SK-N-SH treated with all-trans-retinoic acid at 6 μM for 48 hours (cell line): Measurements from ENCODE around the gene TREH.

Source experiments
- BACH2 ChIP-seq: fragments of 250-450 bp; sonication (Bioruptor Pico); IDR thresholded peaks from 2 replicates; pipeline ENCODE4 v1.9.0; 2021; ENCODE audit warnings: mild to moderate bottlenecking, borderline replicate concordance
- CSRNP3 ChIP-seq: fragments of 250-450 bp; sonication (Bioruptor Pico); IDR thresholded peaks from 2 replicates; pipeline ENCODE4 v1.5.1; 2021; ENCODE audit warnings: mild to moderate bottlenecking, moderate library complexity
- ESRRG ChIP-seq: fragments of 250-450 bp; sonication (Bioruptor Pico); IDR thresholded peaks from 2 replicates; pipeline ENCODE4 v1.6.1; 2021; ENCODE audit warnings: mild to moderate bottlenecking
- GLIS3 ChIP-seq: fragments of 250-450 bp; sonication (Bioruptor Pico); IDR thresholded peaks from 2 replicates; pipeline ENCODE4 v1.5.0; 2020; ENCODE audit warnings: mild to moderate bottlenecking, moderate library complexity
- ISL1 ChIP-seq: fragments of 250-450 bp; sonication (Bioruptor Pico); IDR thresholded peaks from 2 replicates; pipeline ENCODE4 v2.1.2; 2022; ENCODE audit warnings: mild to moderate bottlenecking, moderate library complexity
- POU6F1 ChIP-seq: fragments of 250-450 bp; sonication (Bioruptor Pico); IDR thresholded peaks from 2 replicates; pipeline ENCODE4 v1.8.0; 2021; ENCODE audit warnings: low read depth, mild to moderate bottlenecking, moderate library complexity, borderline replicate concordance
- PPARA ChIP-seq: fragments of 250-450 bp; sonication (Bioruptor Pico); IDR thresholded peaks from 2 replicates; pipeline ENCODE4 v1.5.0; 2020; ENCODE audit warnings: mild to moderate bottlenecking, borderline replicate concordance
- ZC3H10 ChIP-seq: fragments of 250-450 bp; sonication (Bioruptor Pico); IDR thresholded peaks from 2 replicates; pipeline ENCODE4 v1.5.1; 2021; ENCODE audit warnings: mild to moderate bottlenecking, moderate library complexity
- ZFP30 ChIP-seq: fragments of 450-650 bp; formaldehyde crosslinking; IDR thresholded peaks from 2 replicates; pipeline ENCODE4 v1.5.0; 2022; ENCODE audit warnings: mild to moderate bottlenecking, moderate library complexity
- TF ChIP-seq, protein P1 (sequence below): fragments of 250-450 bp; sonication (Bioruptor Pico); IDR thresholded peaks from 2 replicates; pipeline ENCODE4 v1.5.1; 2020; ENCODE audit warnings: low read depth, mild to moderate bottlenecking, moderate library complexity

- TF ChIP-seq GLIS3, result no peak
- no peak for TF ChIP-seq ZC3H10
- TF ChIP-seq, protein P1, sequence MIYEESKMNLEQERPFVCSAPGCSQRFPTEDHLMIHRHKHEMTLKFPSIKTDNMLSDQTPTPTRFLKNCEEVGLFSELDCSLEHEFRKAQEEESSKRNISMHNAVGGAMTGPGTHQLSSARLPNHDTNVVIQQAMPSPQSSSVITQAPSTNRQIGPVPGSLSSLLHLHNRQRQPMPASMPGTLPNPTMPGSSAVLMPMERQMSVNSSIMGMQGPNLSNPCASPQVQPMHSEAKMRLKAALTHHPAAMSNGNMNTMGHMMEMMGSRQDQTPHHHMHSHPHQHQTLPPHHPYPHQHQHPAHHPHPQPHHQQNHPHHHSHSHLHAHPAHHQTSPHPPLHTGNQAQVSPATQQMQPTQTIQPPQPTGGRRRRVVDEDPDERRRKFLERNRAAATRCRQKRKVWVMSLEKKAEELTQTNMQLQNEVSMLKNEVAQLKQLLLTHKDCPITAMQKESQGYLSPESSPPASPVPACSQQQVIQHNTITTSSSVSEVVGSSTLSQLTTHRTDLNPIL (CRISPR knock-in tag), result no peak
- no peak for TF ChIP-seq PPARA
- no peak for TF ChIP-seq ISL1 (CRISPR knock-in tag)
- TF ChIP-seq BACH2, result no peak
- no peak for TF ChIP-seq POU6F1 (CRISPR knock-in tag)
- TF ChIP-seq ZFP30 (CRISPR knock-in tag), result no peak
- TF ChIP-seq ESRRG (CRISPR knock-in tag), result no peak
- TF ChIP-seq CSRNP3 (CRISPR knock-in tag), result no peak
Measured at GRCh38 chr11:118612378-118612777, 67.1 kb downstream of the TREH start.
